ENCODE measurements around the gene CEBPA. TPM values are rescaled to one million over a fixed set of nuclear protein-coding genes. Genes with fewer than 3 reads are reported as not detected.
"Not testable (repeated sequence)": the region's sequence is repeated elsewhere in the genome, so short reads cannot be mapped to it uniquely, and the experiment has no call there.

The CEBPA gene
- polyA plus RNA-seq, 3 donors = 33.6 to 335 (median 60.3) TPM

DNA sequence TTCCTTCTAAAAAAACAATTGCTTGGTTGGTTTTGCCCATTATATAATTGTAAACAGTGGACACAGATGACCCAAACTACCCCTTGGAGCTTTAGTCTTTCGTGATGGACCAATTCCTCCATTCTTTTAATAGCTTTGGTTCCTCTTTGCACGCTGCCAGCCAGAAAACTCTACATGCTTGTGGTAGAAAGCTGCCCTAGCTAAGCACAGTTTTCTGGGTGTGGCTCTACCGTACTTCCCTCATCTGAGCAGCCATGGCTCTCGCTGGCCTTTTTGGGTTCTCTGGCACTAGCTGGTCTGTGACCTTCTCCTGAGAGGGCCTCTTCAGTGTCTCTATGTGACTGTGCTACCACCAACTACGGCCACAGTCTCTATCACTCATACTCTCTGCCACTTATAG lies 29.9 kb upstream of the CEBPA start:
- 53 to 82% (median 74%) methylated on average over 5 of the region's 5 CpGs for WGBS, 3 donors

DNA sequence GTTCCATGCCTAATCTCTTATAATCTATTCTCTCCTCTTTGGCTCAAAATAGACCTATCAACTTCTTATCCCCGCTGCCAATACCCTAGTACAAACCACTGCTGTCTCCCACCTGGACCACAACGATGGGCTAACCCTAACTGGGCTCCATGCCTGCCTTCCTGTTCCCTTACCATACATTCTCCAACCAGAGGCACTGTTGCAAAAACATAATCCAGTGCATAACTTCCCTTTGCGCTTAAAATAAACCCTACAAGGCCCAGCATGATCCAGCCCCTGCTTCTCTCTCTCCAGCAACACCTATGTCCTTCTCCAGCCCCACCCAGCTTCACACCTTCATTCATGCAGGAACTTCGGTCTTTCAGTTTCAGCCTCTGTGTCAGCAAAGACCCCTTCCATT lies 27.4 kb upstream of the CEBPA start:
- H3K27ac ChIP-seq (ENCODE audit: low read depth, low read length) = no peak overlapping the region
- WGBS, 3 donors = 54 to 73% (median 69%) methylated on average over 4 of the region's 4 CpGs

More for the DNA sequence above, 29.9 kb upstream of the CEBPA start:
- no peak overlapping the region for H3K27ac ChIP-seq (ENCODE audit: low read depth, low read length)

DNA sequence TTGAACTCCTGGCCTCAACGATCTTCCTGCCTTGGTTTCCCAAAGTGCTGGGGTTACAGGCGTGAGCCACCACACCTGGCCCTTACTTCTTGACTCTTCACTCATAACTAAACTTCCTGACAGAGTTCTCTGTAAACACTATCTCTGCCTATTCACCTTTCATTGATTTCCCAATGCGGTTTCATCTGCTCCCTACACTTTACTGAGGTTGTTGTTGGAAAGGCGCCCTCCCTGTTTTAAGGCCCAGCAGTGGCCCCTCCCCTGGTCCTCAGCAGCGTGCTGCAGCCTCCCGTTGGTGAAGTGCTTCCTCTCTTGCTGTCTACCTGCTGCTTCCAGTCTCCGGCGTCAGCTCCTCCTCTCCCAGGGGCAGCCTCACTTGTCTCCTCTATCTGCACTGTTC lies 26.7 kb upstream of the CEBPA start:
- no peak overlapping the region for H3K27ac ChIP-seq (ENCODE audit: low read depth, low read length)
- WGBS, 3 donors = 64 to 74% (median 73%) methylated on average over 8 of the region's 8 CpGs

DNA sequence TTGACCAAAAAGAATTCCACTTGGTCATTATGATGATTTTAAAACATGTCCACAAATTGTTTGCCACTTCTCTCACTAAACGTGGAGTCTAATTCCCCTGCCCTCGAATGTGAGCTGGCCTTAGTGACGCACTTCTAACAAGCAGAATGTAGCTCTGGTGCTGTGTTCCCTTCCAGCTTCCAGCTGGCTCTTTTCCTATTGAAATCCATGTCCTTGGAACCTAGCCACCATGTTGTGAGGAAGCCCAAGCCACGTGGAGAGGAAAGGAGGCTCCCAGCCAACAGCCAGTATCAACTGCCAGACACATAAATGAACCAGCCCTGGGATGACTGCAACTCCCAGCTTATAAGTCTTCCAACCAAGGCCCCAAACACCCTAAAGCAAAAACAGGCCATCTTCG lies 23.6 kb upstream of the CEBPA start:
- H3K27ac ChIP-seq (ENCODE audit: low read depth, low read length) = no peak overlapping the region

DNA sequence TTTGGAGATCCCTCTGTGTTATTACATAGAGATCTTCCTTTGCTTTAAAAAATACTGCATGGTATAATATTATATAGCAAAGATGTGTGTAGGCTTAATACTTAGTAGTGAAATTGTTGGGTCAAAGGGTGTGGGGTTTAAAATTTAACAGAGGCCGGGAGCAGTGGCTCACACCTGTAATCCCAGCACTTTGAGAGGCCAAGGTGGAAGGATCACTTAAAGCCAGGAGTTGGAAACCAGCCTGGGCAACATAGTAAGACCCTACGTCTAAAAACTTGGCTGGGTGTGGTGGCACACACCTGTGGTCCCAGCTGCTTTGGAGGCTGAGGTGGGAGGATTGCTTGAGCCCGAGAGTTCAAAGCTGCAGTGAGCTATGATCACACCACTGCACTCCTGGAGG lies 22.3 kb upstream of the CEBPA start:
- 77 to 87% (median 87%) methylated on average over 3 of the region's 3 CpGs for WGBS, 3 donors
- H3K27ac ChIP-seq (ENCODE audit: low read depth, low read length) = no peak overlapping the region

More for the DNA sequence above, 23.6 kb upstream of the CEBPA start:
- WGBS, 3 donors = 42 to 67% (median 59%) methylated on average over 5 of the region's 5 CpGs

DNA sequence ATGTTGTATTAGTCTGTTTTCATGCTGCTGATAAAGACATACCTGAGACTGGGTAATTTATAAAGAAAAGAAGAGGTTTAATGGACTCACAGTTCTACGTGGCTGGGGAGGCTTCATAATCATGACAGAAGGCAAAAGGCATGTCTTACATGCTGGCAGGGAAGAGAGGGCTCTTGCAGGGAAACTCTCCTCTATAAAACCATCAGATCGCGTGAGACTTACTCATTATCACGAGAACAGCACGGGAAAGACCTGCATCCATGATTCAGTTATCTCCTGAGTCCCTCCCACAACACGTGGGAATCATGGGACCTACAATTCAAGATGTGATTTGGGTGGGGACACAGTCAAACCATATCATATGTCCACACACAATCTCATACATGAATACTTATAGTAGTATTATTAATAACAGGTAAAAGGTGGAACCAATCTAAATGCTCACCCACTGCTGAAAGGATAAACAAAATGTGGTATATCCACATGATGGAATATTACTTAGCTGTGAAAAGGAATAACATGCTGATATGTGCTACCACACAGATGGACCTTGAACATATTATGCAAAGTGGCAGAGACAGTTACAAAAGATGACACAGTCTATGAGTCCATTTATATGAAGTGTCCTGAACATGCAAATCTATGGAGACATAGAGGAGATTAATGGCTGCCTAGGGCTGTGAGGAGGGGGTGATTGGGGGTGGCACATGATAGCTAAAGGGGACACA lies 20.9 kb upstream of the CEBPA start:
- no peak overlapping the region for H3K27ac ChIP-seq (ENCODE audit: low read depth, low read length)
- 84 to 90% (median 90%) methylated on average over 6 of the region's 6 CpGs for WGBS, 3 donors

DNA sequence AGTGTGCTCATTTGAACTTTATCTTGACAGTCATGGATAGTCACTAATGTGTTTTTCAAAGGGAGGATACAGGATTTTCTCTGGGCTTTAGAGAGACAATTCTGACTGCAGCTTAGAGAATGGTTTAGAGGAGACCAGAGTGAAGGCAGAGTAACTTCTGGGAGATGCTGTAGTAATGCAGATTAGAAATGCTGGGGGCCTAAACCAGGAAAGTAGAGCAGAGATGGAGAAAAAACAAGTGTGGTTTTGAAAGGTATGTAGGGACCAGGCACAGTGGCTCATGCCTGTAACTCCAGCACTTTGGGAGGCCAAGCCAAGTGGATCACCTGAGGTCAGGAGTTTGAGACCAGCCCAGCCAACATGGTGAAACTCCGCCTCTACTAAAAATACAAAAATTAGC lies 18.3 kb upstream of the CEBPA start:
- 94 to 100% (median 100%) methylated on average over 1 of the region's 1 CpG for WGBS, 3 donors
- no peak overlapping the region for H3K27ac ChIP-seq (ENCODE audit: low read depth, low read length)

DNA sequence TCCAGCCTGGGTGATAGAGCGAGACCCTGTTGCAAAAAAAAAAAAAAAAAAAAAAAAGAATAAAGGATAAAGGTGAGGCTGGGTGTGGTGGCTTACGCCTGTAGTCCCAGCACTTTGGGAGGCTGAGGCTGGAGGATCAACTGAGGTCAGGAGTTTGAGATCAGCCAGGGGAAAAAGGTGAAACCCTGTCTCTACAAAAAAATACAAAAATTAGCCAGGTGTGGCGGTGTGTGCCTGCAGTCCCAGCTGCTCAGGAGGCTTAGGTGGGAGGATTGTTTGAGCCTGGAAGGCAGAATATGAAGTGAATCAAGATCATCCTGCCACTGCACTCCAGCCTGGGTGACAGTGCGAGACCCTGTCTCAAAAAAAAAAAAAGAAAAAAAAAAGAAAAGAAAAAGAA lies 15.7 kb upstream of the CEBPA start:
- 94 to 97% (median 96%) methylated on average over 4 of the region's 4 CpGs for WGBS, 3 donors
- H3K27ac ChIP-seq (ENCODE audit: low read depth, low read length) = not testable (repeated sequence)

DNA sequence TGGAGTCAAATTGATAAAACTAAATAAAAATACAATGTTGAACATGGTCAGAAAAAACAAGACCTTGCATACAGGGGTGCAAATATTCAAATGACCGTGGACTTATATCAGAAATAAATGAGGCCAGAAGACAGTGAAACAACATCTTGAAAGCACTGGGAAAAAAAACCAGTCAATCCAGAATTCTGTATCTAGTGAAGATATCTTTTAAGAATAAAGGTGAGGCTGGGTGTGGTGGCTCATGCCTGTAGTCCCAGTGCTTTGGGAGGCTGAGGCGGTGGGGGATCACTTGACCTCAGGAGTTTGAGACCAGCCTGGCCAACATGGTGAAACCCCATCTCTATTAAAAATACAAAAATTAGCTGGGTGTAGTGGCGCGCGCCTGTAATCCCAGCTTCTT lies 15.2 kb upstream of the CEBPA start:
- no peak overlapping the region for H3K27ac ChIP-seq (ENCODE audit: low read depth, low read length)
- whole genome bisulfite sequencing, 3 donors = 91 to 98% (median 94%) methylated on average over 5 of the region's 5 CpGs

DNA sequence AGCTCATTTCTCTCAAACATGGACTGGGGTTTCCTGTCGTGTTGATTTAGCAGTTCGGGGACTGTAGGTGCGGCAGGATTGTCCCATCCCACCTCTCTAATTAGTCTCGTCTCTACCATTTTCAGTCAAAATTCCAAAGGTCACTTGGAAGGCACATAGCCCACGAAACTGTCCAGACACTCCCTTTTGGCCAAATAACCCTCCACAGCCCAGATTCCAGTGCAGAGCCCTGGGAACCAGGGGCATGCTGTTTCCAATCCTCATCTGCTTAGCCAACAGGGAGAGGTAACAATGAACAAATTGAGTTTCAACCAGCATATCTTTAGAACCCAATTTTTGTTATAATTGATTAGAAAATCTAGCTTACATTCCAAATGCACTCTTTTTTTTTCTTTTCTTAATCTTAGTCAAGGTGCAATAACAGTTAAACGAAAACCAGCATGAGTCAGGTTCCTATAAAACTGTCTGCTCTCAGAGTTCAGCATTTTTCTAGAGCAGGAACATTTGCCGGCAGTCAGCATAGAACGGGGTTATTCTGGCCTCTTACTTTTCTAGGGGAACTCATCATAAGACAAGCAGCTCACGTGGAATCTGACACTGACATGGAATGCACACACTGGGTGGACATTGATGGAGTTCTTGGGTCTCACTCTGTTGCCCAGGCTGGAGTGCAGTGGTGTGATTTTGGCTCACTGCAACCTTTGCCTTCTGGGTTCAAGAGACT lies 14.4 kb upstream of the CEBPA start:
- H3K27ac ChIP-seq (ENCODE audit: low read depth, low read length) = no peak overlapping the region
- WGBS, 3 donors = 52 to 56% (median 56%) methylated on average over 9 of the region's 9 CpGs

DNA sequence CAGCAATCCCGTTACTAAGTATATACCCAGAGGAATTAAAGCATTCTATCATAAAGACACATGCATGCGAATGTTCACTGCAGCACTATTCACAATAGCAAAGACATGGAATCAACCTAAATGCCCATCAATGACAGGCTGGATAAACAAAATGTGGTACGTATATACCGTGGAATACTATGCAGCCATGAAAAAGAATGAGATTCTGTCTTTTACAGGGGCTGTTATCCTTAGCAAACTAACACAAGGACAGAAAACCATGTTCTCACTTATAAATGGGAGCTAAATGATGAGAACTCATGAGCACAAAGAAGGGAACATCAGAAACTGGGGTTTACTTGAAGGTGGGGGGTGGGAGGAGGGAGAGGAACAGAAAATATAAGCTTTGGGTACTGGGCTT lies 10.5 kb upstream of the CEBPA start:
- H3K27ac ChIP-seq (ENCODE audit: low read depth, low read length) = not testable (repeated sequence)

DNA sequence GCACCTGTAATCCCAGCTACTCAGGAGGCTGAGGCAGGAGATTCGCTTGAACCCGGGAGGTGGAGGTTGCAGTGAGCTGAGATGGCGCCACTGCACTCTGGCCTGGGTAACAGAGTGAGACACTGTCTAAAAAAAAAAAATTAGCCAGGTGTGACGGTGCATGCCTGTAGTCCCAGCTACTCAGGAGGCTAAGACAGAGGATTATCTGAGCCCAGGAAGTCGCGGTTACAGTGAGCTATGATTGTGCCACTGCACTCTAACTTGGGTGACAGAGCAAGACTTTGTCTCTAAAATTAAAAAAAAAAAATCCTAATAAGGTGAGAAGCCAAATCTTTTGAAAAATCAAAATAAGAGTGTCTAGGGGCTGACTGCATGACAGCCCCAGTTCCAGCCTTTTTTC lies 9.7 kb upstream of the CEBPA start:
- 76 to 93% (median 90%) methylated on average over 6 of the region's 6 CpGs for WGBS, 3 donors
- no peak overlapping the region for H3K27ac ChIP-seq (ENCODE audit: low read depth, low read length)

More for the DNA sequence above, 10.5 kb upstream of the CEBPA start:
- WGBS, 3 donors = 80 to 88% (median 85%) methylated on average over 4 of the region's 4 CpGs

DNA sequence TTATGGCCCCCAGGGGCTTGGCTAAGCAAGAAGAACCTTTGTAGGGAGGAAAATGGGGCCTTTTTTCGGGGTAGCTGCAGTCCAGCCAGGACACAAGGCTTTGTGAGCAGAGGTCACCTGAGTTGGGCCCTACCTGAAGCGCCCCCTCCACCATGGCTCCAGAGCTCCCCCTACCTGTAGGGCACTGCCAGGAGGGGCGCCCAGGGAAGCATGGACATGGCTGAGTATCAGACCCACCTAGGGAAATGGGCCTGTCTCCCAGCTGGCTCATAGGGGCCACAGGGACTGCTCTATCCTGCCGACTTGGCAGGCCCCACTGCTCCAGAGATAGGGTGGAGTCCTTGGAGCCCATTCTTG lies 9.0 kb upstream of the CEBPA start:
- H3K27ac ChIP-seq (ENCODE audit: low read depth, low read length) = no peak overlapping the region
- WGBS, 3 donors = 75 to 91% (median 83%) methylated on average over 4 of the region's 4 CpGs

DNA sequence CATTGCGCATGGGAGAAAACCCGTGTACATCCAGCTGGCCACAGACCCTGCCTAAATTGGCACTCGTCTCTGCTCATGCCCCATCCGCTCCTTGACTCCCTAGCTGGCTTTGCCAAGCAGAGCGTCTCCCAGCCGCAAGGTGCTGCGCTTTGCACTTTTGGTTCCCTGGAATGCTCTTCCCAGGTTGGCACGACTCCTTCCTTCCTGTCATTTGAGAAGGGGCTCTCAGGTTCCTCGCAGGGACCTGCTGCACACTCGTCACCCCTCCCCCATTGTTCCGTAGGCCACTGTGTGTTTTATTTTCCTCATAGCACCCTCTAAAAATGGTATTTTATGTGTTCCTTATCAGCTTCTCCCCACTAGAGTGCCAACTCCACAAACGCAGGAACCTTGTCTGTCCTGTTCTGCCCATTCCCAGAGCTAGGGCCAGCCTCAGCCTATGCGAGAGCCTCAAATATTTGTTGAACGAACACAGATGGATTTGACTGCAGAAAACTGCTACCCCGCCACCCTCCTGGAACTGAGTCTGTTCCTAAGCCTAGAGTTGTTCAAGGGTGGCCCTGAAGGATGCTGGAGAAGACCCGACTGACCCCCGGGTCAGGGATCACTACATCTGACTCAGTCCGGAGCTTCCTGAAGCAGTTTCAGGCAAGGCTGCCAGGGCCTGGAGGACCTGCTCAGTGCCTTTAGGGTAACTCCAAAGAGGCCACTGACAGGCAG lies 8.4 kb upstream of the CEBPA start:
- H3K27ac ChIP-seq (ENCODE audit: low read depth, low read length) = no peak overlapping the region
- WGBS, 3 donors = 23 to 74% (median 73%) methylated on average over 18 of the region's 18 CpGs

DNA sequence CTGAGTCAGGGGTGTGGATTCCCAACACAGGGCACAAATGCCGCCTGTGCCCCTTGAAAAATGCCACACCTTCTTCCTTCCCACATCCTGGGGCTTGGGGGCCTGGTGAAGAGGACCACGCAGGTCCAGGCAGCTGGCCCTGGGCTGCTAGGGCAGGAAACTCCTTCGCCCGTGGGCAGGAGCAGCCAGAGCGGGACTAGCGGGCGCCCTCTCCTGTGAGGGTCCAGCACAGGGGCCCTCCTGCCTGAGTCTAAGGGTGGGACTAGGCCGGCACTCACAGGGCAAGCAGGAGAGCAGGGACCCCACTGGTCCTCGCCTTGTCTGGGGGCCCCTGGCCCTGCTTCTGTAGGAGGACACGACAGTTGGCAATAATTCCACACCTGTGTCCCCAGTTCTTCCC lies 7.5 kb upstream of the CEBPA start:
- WGBS, 3 donors = 65 to 84% (median 84%) methylated on average over 9 to 10 of the region's 10 CpGs
- H3K27ac ChIP-seq (ENCODE audit: low read depth, low read length) = no peak overlapping the region

DNA sequence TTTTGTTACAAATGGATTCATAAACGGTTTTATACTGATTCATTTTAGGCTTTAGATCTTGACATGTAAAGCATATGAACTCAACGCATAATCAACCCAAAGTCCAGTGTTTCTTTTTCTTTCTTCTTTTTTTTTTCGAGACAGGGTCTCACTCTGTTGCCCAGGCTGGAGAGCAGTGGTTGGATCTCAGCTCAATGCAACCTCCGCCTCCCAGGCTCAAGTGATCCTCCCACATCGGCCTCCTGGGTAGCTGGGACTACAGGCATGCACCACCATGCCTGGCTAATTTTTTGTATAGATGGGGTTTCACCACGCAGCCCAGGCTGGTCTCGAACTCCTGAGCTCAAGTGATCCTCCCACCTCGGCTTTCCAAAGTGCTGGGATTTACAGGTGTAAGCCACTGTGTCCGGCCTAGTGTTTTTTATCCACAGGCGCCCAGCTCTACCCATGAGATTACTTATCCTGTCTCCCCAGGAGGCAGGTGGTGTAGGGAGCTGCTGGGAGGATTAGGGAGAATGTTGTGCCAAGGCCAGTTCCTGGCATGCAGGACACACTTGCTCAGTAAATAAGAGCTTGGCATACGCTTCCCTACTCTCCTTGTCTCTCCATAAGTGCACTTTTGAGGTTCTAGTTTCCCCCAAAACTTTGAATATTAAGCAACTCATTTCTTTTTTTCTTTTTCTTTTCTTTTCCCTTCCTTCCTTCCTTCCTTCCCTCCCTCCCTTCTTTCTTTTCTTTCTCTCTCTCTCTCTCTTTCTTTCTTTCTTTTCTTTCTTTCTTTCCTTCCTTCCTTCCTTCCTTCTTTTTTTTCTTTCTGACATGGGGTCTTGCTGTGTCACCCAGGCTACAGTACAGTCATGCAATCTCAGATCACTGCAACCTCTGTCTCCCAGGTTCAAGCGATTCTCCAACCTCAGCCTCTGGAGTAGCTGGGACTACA lies 4.8 kb upstream of the CEBPA start:
- H3K27ac ChIP-seq (ENCODE audit: low read depth, low read length) = no peak overlapping the region

DNA sequence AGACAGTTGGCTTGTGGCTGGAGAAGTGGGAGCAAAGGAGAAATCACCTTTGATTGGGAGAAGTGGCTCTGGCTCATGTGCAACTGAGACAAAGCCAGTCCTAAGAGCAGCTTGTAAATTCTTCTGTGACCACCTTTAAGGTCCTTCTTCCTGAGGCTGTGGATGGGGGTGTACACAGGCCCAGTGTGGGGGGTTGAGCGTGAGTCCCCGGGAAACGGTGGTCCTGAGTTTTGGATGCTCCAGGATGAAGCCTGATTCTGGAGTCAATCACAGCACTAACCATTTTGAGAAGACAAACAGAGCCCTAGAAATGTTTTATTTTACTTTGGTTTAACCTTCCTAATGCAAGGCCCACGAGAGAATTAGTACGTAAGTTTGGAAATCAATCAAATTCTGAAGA lies 3.9 kb upstream of the CEBPA start:
- 72 to 83% (median 76%) methylated on average over 5 of the region's 5 CpGs for WGBS, 3 donors
- H3K27ac ChIP-seq (ENCODE audit: low read depth, low read length) = no peak overlapping the region

More for the DNA sequence above, 4.8 kb upstream of the CEBPA start:
- 67 to 92% (median 88%) methylated on average over 12 of the region's 12 CpGs for WGBS, 3 donors
